K562 (cell line): ENCODE results near the gene SAPCD1. TPM values are rescaled to one million over a fixed set of nuclear protein-coding genes. Genes with fewer than 3 reads are reported as not detected.

Experiments used
- BDP1 ChIP-seq: IDR thresholded peaks from 3 replicates; pipeline ENCODE4 v1.6.1; 2011; ENCODE audit not compliant: insufficient read length, insufficient read depth
- CHCHD3 ChIP-seq: fragments of 250-450 bp; sonication (Bioruptor Pico); IDR thresholded peaks from 2 replicates; pipeline ENCODE4 v2.1.2; 2022; ENCODE audit warnings: mild to moderate bottlenecking
- DLX4 ChIP-seq: fragments of 250-450 bp; sonication (Bioruptor Pico); IDR thresholded peaks from 2 replicates; pipeline ENCODE4 v1.6.1; 2021; ENCODE audit warnings: mild to moderate bottlenecking
- EHMT2 ChIP-seq: fragments of 450-650 bp; IDR thresholded peaks from 2 replicates; pipeline ENCODE4 v1.6.1; 2018; ENCODE audit warnings: antibody characterized with exemption
- ETS2 ChIP-seq: IDR thresholded peaks from 2 replicates; pipeline ENCODE4 v1.6.1; 2016; ENCODE audit warnings: borderline replicate concordance, missing genetic modification characterization, mild to moderate bottlenecking, moderate library complexity, missing compliant biosample characterization; ENCODE audit not compliant: poor library complexity, severe bottlenecking
- FOXM1 ChIP-seq, 2 experiments: fragments of 450-650 bp in 1 of 2; sonication (generic) in 1 of 2; formaldehyde crosslinking in 1 of 2; IDR thresholded peaks; 2 replicates each; pipeline versions ENCODE4 v1.6.1 to v1.9.0; 2017 to 2022; ENCODE audit warnings: low read depth in 2 of 2, mild to moderate bottlenecking in 2 of 2, missing genetic modification reagents in 1 of 2, moderate library complexity in 1 of 2
- HMG20A ChIP-seq: fragments of 450-650 bp; formaldehyde crosslinking; conservative IDR thresholded peaks from 2 replicates; pipeline ENCODE4 v1.4.0; 2020; ENCODE audit warnings: mild to moderate bottlenecking, mixed read lengths
- IRF2 ChIP-seq: sonication (generic); formaldehyde crosslinking; IDR thresholded peaks from 2 replicates; pipeline ENCODE4 v1.8.1; 2022; ENCODE audit warnings: mild to moderate bottlenecking, missing genetic modification reagents
- MYBL2 ChIP-seq, 2 experiments: fragments of 450-650 bp in 1 of 2; sonication (generic) in 1 of 2; formaldehyde crosslinking in 1 of 2; IDR thresholded peaks; 2 replicates each; pipeline versions ENCODE4 v1.6.1 to v1.8.1; 2017 to 2022; ENCODE audit warnings: borderline replicate concordance in 1 of 2, inconsistent platforms in 1 of 2, low read depth in 1 of 2, mild to moderate bottlenecking in 1 of 2, missing genetic modification reagents in 1 of 2, moderate library complexity in 1 of 2
- POLR2AphosphoS5 ChIP-seq: IDR thresholded peaks from 2 replicates; pipeline ENCODE4 v1.6.1; 2011; ENCODE audit warnings: mild to moderate bottlenecking, low read depth, low read length, moderate library complexity; ENCODE audit not compliant: control insufficient read depth, insufficient read depth
- SP1 ChIP-seq: sonication (generic); formaldehyde crosslinking; IDR thresholded peaks from 2 replicates; pipeline ENCODE4 v1.8.1; 2022; ENCODE audit warnings: mild to moderate bottlenecking, missing genetic modification reagents
- SRSF7 ChIP-seq: fragments of 200-400 bp; formaldehyde crosslinking; optimal IDR thresholded peaks from 2 replicates; pipeline ENCODE3; 2017; ENCODE audit warnings: mild to moderate bottlenecking, low read depth, low read length
- XRCC4 ChIP-seq: IDR thresholded peaks from one replicate; pipeline ENCODE4 v1.6.1; 2011; ENCODE audit not compliant: insufficient read depth, insufficient read length; ENCODE audit errors: extremely low read depth
- ZNF239 ChIP-seq: fragments of 250-450 bp; sonication (Bioruptor Pico); IDR thresholded peaks from 2 replicates; pipeline ENCODE4 v1.4.0; 2020; ENCODE audit warnings: mild to moderate bottlenecking
- ZNF57 ChIP-seq: fragments of 450-650 bp; formaldehyde crosslinking; IDR thresholded peaks from 2 replicates; pipeline ENCODE4 v1.4.0; 2020; ENCODE audit warnings: mild to moderate bottlenecking, moderate library complexity
- polyA plus RNA-seq, 8 experiments: library from polyadenylated mRNA; depleted of rRNA in 4 of 8; stranded (reverse) in 5 of 8; unstranded in 3 of 8; fragments of >200 nt; fragmentation: Nextera tagmentation in 2 of 8; fragmentation: Illumina TruSeq in 1 of 8; extraction: Ambion mirVana in 2 of 8; extraction: Trizol in 1 of 8; gene quantifications; 2 replicates each; pipeline versions ENCODE4 v1.2.1 to v1.2.3, GENCODE V29; 2011 to 2014; ENCODE audit warnings: inconsistent platforms in 1 of 8, missing spikeins in 1 of 8
- total RNA-seq, 7 experiments: library from RNA; depleted of rRNA in 6 of 7; stranded (reverse); fragments of >200 nt in 6 of 7; fragmentation: Illumina TruSeq in 2 of 7; extraction: Trizol in 2 of 7; gene quantifications; 2 replicates each; pipeline versions ENCODE4 v1.2.1 to v1.2.3, GENCODE V29; 2011 to 2021; ENCODE audit warnings: low replicate concordance in 1 of 7
- TF ChIP-seq, protein P1 (sequence below): fragments of 450-650 bp; IDR thresholded peaks from 2 replicates; pipeline ENCODE4 v1.6.1; 2016; ENCODE audit warnings: antibody characterized with exemption
- TF ChIP-seq, protein P2 (sequence below), 2 experiments: fragments of 150-350 bp in 1 of 2; IDR thresholded peaks; 2 replicates each; pipeline ENCODE4 v1.6.1; 2012 to 2016; ENCODE audit warnings: low read depth in 2 of 2, low read length in 2 of 2, mild to moderate bottlenecking in 1 of 2, moderate library complexity in 1 of 2
- TF ChIP-seq, protein P3 (sequence below): fragments of 450-650 bp; IDR thresholded peaks from 2 replicates; pipeline ENCODE4 v1.6.1; 2014; ENCODE audit warnings: low read depth, mild to moderate bottlenecking, moderate library complexity, borderline replicate concordance
- TF ChIP-seq, protein P4 (sequence below): fragments of 200-800 bp; sonication (Bioruptor generic); IDR thresholded peaks from 2 replicates; pipeline ENCODE4 v1.6.1; 2017; ENCODE audit warnings: missing genetic modification characterization, missing compliant biosample characterization

Gene SAPCD1
- total and polyA plus RNA-seq, 9 of the 15 experiments (the other 6 are each of a cell fraction or from before 2014, with no cell fraction given), result 2.6 to 30.2 (median 7.4) TPM

DNA sequence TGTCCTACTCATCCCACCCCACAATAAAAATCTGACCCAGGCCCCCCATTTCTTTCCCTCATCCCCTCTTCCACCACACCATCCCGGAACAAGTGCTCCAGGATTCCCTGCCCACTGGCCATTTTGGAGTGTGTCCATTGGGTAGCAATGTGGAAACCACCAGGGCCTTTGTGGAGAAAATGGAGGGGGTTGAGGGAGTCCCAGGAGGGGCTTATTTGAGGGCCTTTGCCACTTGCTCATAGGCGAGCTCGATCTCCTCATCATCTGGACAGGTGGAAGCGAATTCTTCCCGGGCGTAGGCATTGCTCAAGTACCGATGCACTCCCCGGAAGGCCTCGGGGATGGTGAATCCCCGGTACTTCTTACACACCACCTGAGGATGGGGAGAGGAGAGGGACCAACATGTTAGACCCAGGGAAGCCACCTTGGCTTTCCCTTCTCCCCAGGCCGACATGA lies 31.8 kb upstream of the SAPCD1 start (continued):
- TF ChIP-seq SRSF7 (no peak), ETS2 (tag) (no peak), HMG20A (CRISPR knock-in tag) (no peak), ZNF239 (CRISPR knock-in tag) (no peak), POLR2AphosphoS5 (peak; percentile 53; the same call in 1 of the 2 replicates), EHMT2 (0 out of 2 replicates have a peak, but pooled peaks have one; percentile 44), XRCC4 (no peak), ZNF57 (CRISPR knock-in tag) (0 out of 2 replicates have a peak, but pooled peaks have one; percentile 61), FOXM1 (IDR thresholded peaks at IDR 0.05; ENCODE audit: low read depth) (no peak), FOXM1 (CRISPR knock-in tag; IDR thresholded peaks at IDR 0.05; ENCODE audit: low read depth) (no peak), SP1 (CRISPR knock-in tag) (no peak), DLX4 (no peak), IRF2 (CRISPR knock-in tag) (no peak), BDP1 (no peak), MYBL2 (IDR thresholded peaks at IDR 0.05; ENCODE audit: low read depth) (no peak), MYBL2 (CRISPR knock-in tag; IDR thresholded peaks at IDR 0.05; ENCODE audit: borderline replicate concordance) (no peak), CHCHD3 (CRISPR knock-in tag) (no peak)
- TF ChIP-seq, protein P1, sequence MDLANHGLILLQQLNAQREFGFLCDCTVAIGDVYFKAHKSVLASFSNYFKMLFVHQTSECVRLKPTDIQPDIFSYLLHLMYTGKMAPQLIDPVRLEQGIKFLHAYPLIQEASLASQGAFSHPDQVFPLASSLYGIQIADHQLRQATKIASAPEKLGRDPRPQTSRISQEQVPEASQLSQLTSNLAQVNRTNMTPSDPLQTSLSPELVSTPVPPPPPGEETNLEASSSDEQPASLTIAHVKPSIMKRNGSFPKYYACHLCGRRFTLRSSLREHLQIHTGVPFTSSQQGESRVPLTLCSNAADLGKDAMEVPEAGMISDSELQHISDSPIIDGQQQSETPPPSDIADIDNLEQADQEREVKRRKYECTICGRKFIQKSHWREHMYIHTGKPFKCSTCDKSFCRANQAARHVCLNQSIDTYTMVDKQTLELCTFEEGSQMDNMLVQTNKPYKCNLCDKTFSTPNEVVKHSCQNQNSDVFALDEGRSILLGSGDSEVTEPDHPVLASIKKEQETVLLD, result no peak
- TF ChIP-seq, protein P2, sequence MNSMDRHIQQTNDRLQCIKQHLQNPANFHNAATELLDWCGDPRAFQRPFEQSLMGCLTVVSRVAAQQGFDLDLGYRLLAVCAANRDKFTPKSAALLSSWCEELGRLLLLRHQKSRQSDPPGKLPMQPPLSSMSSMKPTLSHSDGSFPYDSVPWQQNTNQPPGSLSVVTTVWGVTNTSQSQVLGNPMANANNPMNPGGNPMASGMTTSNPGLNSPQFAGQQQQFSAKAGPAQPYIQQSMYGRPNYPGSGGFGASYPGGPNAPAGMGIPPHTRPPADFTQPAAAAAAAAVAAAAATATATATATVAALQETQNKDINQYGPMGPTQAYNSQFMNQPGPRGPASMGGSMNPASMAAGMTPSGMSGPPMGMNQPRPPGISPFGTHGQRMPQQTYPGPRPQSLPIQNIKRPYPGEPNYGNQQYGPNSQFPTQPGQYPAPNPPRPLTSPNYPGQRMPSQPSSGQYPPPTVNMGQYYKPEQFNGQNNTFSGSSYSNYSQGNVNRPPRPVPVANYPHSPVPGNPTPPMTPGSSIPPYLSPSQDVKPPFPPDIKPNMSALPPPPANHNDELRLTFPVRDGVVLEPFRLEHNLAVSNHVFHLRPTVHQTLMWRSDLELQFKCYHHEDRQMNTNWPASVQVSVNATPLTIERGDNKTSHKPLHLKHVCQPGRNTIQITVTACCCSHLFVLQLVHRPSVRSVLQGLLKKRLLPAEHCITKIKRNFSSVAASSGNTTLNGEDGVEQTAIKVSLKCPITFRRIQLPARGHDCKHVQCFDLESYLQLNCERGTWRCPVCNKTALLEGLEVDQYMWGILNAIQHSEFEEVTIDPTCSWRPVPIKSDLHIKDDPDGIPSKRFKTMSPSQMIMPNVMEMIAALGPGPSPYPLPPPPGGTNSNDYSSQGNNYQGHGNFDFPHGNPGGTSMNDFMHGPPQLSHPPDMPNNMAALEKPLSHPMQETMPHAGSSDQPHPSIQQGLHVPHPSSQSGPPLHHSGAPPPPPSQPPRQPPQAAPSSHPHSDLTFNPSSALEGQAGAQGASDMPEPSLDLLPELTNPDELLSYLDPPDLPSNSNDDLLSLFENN (IDR thresholded peaks at IDR 0.05; ENCODE audit: low read depth in 2 of 2, low read length in 2 of 2), result no peak
- TF ChIP-seq, protein P3, sequence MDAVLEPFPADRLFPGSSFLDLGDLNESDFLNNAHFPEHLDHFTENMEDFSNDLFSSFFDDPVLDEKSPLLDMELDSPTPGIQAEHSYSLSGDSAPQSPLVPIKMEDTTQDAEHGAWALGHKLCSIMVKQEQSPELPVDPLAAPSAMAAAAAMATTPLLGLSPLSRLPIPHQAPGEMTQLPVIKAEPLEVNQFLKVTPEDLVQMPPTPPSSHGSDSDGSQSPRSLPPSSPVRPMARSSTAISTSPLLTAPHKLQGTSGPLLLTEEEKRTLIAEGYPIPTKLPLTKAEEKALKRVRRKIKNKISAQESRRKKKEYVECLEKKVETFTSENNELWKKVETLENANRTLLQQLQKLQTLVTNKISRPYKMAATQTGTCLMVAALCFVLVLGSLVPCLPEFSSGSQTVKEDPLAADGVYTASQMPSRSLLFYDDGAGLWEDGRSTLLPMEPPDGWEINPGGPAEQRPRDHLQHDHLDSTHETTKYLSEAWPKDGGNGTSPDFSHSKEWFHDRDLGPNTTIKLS, result no peak
- TF ChIP-seq, protein P4, sequence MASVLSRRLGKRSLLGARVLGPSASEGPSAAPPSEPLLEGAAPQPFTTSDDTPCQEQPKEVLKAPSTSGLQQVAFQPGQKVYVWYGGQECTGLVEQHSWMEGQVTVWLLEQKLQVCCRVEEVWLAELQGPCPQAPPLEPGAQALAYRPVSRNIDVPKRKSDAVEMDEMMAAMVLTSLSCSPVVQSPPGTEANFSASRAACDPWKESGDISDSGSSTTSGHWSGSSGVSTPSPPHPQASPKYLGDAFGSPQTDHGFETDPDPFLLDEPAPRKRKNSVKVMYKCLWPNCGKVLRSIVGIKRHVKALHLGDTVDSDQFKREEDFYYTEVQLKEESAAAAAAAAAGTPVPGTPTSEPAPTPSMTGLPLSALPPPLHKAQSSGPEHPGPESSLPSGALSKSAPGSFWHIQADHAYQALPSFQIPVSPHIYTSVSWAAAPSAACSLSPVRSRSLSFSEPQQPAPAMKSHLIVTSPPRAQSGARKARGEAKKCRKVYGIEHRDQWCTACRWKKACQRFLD (CRISPR knock-in tag), result no peak
